Measurements from ENCODE around the gene FOXF2.

GRCh38 chr6:1349655-1350054, 39.7 kb upstream of the FOXF2 start:
- TF ChIP-seq, protein P1, sequence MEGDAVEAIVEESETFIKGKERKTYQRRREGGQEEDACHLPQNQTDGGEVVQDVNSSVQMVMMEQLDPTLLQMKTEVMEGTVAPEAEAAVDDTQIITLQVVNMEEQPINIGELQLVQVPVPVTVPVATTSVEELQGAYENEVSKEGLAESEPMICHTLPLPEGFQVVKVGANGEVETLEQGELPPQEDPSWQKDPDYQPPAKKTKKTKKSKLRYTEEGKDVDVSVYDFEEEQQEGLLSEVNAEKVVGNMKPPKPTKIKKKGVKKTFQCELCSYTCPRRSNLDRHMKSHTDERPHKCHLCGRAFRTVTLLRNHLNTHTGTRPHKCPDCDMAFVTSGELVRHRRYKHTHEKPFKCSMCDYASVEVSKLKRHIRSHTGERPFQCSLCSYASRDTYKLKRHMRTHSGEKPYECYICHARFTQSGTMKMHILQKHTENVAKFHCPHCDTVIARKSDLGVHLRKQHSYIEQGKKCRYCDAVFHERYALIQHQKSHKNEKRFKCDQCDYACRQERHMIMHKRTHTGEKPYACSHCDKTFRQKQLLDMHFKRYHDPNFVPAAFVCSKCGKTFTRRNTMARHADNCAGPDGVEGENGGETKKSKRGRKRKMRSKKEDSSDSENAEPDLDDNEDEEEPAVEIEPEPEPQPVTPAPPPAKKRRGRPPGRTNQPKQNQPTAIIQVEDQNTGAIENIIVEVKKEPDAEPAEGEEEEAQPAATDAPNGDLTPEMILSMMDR (IDR thresholded peaks at IDR 0.05; ENCODE audit: extremely low read depth in 1 of 2, insufficient read depth in 1 of 2, low read depth in 1 of 2, low read length in 2 of 2): no peak
- TF ChIP-seq POLR2A (IDR thresholded peaks at IDR 0.05; ENCODE audit: low read depth, low read length) (no peak), EZH2 (IDR thresholded peaks at IDR 0.05; ENCODE audit: borderline replicate concordance, low read depth, low read length, severe bottlenecking) (no peak), POLR2AphosphoS5 (IDR thresholded peaks at IDR 0.05; ENCODE audit: insufficient read depth, low read depth, low read length) (no peak), MAX (IDR thresholded peaks at IDR 0.05; ENCODE audit: insufficient read depth, insufficient read length) (no peak), JUN (IDR thresholded peaks at IDR 0.05; ENCODE audit: borderline replicate concordance, insufficient read depth, insufficient read length, low read depth) (no peak), MYC (IDR thresholded peaks at IDR 0.05; ENCODE audit: low read depth, low read length) (no peak), FOS (IDR thresholded peaks at IDR 0.05; ENCODE audit: borderline replicate concordance, insufficient read depth, low read length) (no peak), GATA2 (IDR thresholded peaks at IDR 0.05; ENCODE audit: insufficient read depth, insufficient read length, low read depth, low read length) (no peak)
